ENCODE data around the gene MINDY2.

- no peak for TF ChIP-seq CTCF (IDR thresholded peaks at IDR 0.05; ENCODE audit: low read depth, low read length)
- TF ChIP-seq EZH2phosphoT487 (IDR thresholded peaks at IDR 0.05; ENCODE audit: low read depth) = no peak
Measured at GRCh38 chr15:58734859-58735258, 36.2 kb upstream of the MINDY2 start.

All from OCI-LY3 (cell line).